ENCODE measurements around the gene CFB.
"Not testable (repeated sequence)": the region's sequence is repeated elsewhere in the genome, so short reads cannot be mapped to it uniquely, and the experiment has no call there.

CFB gene

DNA sequence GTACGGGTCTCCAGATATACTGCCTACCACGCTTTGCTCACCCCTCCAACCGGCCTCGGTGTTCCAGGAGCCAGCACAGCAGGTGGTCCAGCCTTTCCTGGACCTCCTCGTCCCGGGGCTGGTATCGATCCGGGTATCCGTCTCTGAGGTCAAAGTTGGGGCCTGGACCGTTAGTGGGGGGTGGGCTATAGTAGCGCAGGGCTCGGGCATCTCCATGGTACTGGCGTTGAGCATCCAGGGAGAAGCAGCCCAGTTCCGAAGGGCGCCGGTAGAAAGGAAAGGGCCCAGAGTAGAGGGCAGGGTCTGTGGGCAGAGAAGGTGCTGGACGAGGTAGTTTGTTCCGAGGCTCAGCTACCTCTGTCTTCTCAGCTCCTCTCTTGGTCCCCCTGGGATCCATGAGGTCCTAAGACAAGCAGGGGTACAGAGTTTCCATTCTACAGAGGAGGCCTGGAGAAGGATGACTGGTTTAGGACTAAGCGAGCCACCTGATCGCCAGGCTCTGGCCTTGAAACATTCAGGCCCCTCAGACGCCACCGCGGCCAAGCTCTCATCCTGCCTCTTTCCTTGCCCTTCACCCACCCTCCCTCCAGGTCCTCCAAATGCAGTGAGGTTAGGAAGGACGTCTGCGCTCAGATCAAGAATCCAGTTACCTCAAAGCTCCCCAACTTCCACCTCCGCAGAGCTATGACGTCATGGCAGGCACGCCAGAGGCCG is 25.5 kb downstream of the CFB start:
- DNase-seq (ENCODE audit: low read depth) = no peak

DNA sequence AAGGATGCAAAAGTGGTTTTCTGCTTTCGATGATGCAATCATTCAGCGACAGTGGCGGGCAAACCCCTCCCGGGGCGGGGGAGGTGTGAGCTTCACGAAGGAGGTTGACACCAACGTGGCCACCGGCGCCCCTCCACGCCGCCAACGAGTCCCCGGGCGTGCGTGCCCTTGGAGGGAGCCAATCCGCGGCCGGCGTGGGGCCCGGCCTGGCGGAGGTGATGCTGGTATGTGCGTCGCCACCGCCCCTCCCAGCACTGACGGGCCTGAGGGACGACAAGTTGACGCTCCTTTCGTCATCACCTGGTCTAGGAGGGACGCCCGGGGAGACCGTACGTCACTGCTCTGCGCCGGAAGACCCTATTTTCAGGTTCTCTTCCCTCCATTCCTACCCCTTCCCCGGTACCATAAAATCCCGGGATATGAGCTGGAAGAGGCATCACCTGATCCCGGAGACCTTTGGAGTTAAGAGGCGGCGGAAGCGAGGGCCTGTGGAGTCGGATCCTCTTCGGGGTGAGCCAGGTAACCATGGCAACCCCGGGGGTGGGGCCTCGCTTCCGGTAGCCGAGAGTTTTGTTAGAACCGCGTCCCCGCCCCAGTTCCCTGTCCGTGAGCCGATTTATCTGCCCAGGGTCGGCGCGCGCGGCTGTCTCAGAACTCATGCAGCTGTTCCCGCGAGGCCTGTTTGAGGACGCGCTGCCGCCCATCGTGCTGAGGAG is 26.3 kb downstream of the CFB start, which contains the start of gene DXO:
Gene DXO, minus strand, starts transcription at position 146 of the 716 bp plus-strand sequence. CDS start 463 bp downstream, outside the sequence.
- peak; percentile 99 for DNase-seq (ENCODE audit: low read depth)

DNA sequence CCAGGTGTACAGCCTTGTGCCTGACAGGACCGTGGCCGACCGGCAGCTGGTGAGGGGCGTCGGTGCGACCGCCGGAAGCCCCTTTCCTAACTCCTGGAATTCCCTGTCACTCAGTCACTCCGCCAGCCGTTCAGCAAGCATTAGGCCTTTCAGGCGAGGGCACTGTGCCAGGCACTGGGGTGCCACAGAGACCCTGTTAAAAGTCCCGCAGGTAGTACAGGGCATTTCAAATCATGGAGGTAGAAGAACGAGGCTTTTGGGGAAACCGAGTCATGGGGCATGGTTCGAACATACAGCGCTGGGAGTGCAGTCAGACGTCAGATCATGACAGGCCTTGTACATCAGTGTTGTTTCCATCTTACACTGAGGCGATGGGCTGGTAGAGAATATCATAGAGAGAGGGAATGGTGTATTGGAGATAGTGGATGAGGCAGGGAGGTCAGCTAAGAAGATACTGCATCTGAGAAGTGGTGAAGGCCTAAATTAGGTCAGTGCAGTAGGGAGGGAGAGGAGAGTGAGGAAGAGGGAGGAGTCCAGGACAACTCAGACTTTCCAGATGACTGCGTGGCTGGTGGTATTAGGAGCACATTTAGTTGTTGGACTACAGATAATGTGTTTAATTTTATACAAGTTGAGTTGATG is 26.9 kb downstream of the CFB start:
- DNase-seq (ENCODE audit: low read depth) = peak; percentile 65

DNA sequence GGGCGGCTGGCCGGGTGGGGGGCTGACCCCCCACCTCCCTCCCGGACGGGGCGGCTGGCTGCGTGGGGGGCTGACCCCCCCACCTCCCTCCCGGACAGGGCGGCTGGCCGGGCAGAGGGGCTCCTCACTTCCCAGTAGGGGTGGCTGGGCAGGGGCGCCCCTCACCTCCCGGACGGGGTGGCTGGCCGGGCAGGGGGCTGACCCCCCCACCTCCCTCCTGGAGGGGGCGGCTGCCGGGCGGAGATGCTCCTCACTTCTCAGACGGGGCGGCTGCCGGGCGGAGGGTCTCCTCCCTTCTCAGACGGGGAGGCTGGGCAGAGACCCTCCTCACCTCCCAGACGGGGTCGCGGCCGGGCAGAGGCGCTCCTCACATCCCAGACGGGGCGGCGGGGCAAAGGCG is 30.2 kb downstream of the CFB start:
- DNase-seq (ENCODE audit: low read depth) = not testable (repeated sequence)

DNA sequence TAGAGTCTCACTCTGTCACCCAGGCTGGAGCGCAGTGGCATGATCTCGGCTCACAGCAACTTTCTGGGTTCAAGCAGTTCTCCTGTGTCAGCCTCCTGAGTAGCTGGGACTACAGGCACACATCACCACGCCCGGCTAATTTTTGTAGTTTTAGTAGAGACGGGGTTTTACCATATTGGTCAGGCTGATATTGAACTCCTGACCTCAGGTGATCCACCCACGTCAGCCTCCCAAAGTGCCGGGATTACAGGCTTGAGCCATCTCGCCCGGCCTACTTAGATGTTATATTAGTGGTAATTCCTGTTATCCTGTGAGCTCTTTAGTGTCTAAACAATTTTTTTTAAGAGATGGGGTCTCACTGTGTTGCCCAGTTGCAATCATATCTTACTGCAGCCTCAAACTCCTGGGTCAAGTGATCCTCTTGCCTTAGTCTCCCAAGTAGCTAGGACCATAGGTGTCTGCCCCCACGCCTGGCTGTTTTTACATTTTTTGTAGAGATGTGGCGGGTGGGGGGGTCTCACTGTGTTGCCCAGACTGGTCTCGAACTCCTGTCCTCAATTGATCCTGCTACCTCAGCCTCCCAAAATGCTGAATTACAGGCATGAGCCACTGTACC is 32.0 kb downstream of the CFB start:
- DNase-seq (ENCODE audit: low read depth) = no peak

DNA sequence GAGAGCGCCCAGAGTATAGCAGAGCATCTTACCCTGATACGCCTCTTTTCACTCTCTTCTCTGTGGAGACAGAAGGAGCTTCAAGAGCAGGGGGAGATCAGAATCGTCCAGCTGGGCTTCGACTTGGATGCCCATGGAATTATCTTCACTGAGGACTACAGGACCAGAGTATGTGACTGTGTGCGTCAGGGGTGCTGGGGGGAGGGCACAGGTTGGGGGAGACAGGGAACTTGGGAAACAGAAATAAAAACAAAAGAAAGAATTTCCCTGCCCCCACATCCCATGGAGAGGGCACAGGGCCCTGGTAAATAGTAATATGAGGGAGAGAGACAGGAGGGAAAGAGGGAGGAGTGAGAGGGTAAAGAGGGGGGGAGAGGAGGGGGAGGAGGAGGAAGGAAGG is 32.9 kb downstream of the CFB start:
- DNase-seq (ENCODE audit: low read depth) = no peak

DNA sequence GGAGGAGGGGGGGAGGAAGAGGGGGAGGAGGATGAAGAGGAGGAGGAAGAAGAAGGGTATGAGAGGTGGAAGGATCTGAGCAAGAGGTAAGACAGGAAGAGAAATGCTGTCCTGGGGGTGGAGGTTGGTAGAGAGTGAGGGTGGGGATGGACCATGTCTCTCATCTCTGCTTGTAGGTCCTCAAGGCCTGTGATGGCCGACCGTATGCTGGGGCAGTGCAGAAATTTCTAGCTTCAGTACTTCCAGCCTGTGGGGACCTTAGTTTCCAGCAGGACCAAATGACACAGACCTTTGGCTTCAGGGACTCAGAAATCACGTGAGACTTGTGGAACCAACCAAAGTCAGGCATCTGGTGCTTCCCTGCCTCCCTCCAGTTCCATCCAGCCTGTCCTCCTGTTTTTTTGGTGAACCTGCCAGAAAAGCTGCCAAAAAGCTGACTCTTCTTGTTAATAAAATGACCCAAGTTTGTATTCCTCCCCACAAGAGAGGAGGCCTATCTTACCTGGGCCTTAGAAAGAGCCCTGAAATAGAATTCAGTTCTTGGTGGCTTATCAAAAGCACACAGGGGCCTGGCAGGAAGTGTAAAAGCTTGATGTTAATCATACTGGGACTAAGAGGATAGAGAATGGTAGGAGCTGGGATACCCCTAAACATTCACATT is 33.5 kb downstream of the CFB start:
- no peak for DNase-seq (ENCODE audit: low read depth)

DNA sequence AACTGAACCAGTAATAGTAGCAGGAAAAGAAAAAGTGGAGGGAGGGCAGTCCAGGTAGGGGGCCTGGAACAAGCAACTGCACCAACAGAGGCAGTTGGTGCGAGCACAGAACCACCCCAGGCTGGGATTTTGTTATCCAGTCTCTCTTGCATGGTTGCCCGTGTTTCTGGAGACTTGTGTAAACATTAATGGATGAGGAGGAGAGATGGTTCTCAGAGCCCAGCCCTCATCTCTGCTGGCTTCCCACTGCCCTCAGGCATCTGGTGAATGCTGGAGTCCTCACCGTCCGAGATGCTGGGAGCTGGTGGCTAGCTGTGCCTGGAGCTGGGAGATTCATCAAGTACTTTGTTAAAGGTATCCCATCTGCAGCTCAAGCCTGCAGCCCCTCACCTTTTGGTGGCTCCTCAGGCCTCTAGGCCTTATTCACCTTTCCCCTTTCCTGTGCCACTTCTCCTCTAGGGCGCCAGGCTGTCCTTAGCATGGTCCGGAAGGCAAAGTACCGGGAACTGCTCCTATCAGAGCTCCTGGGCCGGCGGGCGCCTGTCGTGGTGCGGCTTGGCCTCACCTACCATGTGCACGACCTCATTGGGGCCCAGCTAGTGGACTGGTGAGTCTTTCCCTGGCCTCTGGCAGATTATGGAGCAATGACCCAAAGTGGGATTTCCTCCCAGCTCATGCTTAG is 34.4 kb downstream of the CFB start:
- not testable (repeated sequence) for DNase-seq (ENCODE audit: low read depth)

DNA sequence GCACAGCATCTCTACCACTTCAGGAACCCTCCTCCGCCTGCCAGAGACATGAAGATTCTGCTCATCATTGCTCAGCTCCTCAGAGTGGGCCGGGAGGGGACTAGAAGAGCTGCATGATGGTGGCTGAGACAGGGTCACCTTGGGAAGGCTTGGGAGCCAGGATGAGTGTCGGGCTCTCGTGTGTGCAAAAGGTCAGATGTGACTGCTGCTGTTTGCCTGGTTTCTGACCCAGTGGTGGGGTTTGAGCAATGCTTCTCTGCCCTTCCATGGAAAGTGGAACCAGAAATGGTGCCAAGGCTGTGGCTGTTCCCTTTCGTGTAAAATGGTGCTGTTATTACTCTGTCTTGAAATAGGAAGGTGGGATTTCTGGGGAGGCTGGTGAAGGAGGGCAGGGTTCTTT is 35.1 kb downstream of the CFB start:
- DNase-seq (ENCODE audit: low read depth) = not testable (repeated sequence)

DNA sequence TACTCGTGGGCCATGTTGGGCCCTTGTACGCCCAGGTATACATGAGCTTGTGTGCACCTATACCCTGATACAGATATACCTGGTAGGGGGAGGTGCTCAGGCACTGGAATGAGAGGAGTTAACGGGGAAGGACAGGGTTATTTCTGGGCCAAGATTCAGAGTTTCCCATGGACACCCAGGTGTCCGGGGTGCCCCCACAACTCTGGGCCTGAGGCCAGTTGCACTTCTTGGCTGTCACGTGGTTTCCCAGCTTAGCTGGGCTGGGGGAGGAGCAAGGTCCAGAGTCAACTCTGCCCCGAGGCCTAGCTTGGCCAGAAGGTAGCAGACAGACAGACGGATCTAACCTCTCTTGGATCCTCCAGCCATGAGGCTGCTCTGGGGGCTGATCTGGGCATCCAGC is 35.8 kb downstream of the CFB start, which contains the start of gene C4A:
Gene C4A, plus strand, starts transcription at position 314 of the 400 bp plus-strand sequence. Its CDS starts 51 bp downstream, at position 365.
- DNase-seq (ENCODE audit: low read depth) = not testable (repeated sequence)

DNA sequence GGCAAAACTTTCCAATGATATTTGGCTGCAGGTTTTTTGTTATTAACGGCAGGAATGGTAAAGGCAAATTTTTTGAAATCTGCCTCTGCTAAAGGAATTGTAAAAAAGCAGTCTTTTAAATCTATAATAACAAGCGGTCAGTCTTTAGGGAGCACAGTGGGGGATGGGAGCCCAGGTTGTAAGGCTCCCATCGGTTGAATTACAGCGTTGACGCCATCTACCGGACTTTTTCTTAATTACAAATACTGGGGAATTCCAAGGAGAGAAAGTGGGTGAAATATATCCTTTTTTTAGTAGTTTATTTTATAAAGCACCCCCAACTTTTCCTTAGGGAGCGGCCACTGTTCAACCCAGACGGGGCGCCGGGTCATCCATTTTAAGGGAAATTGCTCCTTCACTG is 43.5 kb downstream of the CFB start:
- not testable (repeated sequence) for DNase-seq (ENCODE audit: low read depth)

DNA sequence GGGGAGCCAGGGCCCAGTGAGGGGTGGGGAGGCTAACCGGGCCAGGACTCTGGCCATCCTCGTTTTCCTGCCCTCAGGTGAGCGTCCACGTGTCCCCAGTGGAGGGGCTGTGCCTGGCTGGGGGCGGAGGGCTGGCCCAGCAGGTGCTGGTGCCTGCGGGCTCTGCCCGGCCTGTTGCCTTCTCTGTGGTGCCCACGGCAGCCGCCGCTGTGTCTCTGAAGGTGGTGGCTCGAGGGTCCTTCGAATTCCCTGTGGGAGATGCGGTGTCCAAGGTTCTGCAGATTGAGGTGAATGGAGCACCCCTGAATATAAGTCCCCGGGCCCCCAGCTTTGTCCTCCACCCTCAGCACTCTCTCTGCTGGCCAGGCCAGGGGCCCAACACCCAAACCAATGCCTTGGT is 48.5 kb downstream of the CFB start:
- not testable (repeated sequence) for DNase-seq (ENCODE audit: low read depth)

DNA sequence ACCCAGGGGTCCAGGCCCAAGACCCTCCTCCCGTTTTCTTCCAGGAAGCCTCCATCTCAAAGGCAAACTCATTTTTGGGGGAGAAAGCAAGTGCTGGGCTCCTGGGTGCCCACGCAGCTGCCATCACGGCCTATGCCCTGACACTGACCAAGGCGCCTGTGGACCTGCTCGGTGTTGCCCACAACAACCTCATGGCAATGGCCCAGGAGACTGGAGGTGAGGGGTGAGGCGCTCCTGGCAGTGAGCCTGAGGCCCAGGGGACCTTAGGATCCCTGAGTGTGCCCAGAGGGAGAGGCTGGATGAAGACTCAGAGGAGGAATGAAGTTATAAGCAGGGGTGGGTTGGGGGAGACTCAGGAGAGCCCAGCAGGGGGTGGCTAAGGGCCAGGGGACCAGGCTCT is 50.5 kb downstream of the CFB start:
- not testable (repeated sequence) for DNase-seq (ENCODE audit: low read depth)
